NCI-H748 (cell line): Measurements from ENCODE around the gene PREPL.
"Not testable (repeated sequence)": the region's sequence is repeated elsewhere in the genome, so short reads cannot be mapped to it uniquely, and the experiment has no call there.

Experiments
- DNase-seq: peaks from one replicate; lab custom pipeline; 2025; ENCODE audit not compliant: unreplicated experiment; lab: John Stamatoyannopoulos, UW

Gene PREPL

GRCh38 chr2:44349506-44349905 lies 11.8 kb downstream of the PREPL start:
- DNase-seq, result no peak

DNA sequence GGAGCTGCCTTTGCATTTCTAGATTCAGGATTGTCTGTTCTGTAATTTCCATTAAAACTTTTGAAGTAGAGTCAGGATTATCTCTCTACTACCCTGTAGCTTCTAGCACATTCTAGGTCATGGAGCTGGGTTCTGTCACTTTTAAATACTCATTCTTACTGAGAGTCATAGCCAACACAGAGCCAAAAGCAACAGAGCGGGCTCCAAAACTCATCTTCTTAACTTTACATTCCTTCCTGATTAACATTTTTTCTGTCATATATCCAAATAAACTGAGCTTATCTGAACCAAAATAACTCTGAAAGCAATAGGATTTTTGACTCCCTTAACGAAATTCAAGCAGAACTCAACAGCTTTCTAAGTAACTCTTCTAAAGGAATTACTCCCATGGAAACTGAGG lies 12.9 kb downstream of the PREPL start:
- DNase-seq, result no peak

GRCh38 chr2:44347526-44347925 lies 13.8 kb downstream of the PREPL start:
- no peak for DNase-seq

- peak; percentile 33 for DNase-seq
Observed at GRCh38 chr2:44342854-44343253, 18.4 kb downstream of the PREPL start.

DNA sequence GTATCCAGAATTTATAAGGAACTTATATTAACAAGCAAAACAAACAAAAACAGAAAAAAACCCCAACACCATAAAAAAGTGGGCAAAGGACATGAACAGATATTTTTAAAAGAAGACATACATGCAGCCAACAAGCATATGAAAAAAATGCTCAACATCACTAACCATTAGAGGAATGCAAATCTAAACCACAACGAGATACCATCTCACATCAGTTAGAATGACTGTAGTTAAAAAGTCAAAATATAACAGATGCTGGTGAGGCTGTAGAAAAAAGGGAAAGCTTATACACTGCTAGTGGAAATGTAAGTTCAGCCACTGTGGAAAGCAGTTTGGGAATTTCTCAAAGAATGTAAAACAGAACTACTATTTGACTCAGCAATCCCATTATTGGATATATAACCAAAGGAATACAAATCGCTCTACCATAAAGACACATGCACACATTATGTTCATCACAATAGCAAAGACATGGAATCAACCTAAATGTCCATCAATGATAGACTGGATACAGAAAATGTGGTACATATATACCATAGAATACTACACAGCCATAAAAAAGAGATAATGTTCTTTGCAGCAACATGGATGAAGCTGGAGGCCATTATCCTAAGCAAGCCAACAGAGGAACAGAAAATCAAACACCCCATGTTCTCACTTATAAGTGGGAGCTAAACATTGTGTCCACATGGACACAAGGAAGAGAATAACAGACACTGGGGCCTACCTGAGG lies 25.3 kb downstream of the PREPL start:
- no peak for DNase-seq

- no peak for DNase-seq
Observed at GRCh38 chr2:44333994-44334393, 27.3 kb downstream of the PREPL start.

- no peak for DNase-seq
Observed at GRCh38 chr2:44330801-44331200, 30.5 kb downstream of the PREPL start.

GRCh38 chr2:44329343-44329742 lies 32.0 kb downstream of the PREPL start:
- no peak for DNase-seq

DNA sequence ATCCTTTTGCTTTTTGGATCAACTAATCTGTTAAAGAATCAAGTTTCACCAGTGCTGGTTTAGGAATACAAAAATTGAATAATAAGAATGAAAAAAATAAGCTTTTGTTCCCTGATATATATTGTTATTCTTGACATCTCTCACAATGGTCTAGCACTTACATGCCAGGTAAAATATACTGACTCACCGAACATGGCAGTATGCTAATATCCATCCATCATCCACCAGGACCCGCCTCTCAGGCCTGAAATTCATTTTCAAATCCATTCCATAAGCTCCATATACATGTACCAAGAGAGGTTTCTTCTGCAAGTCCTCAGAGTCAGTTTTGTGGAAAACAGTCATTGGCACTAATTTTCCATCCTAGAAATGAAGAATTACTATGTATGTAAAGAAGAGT lies 32.5 kb downstream of the PREPL start:
- DNase-seq, result no peak

GRCh38 chr2:44326548-44327264 lies 34.6 kb downstream of the PREPL start:
- no peak for DNase-seq

DNA sequence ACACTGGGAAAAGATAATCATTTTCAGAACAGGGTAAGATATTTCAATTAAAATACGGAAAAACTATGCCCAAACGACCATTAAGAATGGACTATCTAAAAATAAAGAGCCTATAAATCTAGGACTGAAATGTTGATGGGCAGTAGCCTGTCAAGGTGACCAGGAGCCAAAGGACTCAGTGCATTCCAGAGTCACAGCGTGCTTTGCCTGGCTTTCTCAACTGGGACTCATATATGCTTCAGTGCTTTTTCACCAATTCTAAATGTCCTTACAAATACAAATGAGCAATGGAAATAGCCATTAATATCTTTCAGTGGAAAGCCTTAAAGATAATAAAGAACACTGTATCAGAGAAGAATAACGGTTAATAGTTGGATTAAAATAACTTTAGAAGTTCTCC lies 35.4 kb downstream of the PREPL start:
- DNase-seq, result no peak

- DNase-seq, result no peak
Observed at GRCh38 chr2:44324971-44325426, 36.3 kb downstream of the PREPL start.

DNA sequence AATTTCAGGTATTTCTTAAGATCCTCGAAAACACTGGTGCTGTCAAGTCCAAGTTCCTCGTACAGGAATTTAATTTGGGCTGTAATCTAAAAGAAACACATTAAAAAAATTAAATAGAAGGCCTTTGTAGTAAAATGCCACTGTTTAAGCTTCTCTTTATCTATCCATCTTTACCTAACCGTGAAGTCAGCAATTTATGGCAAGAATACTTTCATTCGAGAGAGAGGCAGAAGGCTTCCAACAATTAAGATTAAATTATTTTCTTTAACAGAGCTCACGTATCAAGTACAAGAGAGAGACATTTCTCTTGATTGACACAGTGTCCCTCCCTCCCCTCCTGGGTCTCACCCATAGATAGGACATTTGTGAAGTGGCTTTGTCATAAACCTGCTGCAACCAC lies 39.9 kb downstream of the PREPL start:
- no peak for DNase-seq

- no peak for DNase-seq
Observed at GRCh38 chr2:44320832-44321231, 40.5 kb downstream of the PREPL start.

GRCh38 chr2:44315945-44316344 lies 45.3 kb downstream of the PREPL start:
- no peak for DNase-seq

- DNase-seq, result no peak
Observed at GRCh38 chr2:44314362-44314761, 46.9 kb downstream of the PREPL start.

DNA sequence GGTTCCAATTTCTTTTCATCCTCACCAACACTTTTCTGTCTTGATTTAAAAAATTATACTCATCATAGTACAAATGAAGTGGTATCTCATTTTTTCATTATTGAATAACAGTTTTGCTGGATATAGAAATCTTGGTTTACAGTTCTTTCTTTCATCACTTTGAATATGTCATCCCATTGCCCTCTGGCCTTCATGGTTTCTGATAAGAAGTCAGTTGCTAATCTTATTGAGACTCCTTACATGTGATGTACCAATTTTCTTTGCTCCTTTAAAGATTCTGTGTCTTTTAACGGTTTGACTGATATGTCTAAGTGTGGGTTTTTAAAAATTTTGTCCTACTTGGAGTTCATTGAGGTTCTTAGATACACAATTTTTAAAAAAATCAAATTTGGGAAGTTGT lies 51.0 kb downstream of the PREPL start:
- no peak for DNase-seq

- DNase-seq, result no peak
Observed at GRCh38 chr2:44305882-44306281, 55.4 kb downstream of the PREPL start.

DNA sequence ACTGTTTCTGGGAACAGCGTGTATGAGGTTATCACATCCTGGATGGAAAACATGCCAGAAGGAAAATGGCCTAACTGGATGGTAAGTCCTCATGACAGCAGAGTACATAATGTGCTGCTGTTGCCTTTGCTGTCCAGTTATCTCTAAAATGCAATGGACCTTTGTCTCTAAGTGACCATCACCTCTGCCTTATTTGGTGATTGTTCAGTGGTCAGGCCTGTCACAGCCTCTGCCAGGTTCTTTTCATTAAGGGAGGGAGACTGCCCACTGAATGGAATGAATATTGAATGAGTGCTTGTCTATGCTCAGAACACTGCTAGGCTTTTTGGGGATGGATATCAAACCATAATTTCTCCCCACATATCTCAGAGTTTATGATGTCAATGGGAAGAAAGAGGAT lies 57.0 kb downstream of the PREPL start:
- DNase-seq, result no peak

GRCh38 chr2:44303766-44304165 lies 57.5 kb downstream of the PREPL start:
- DNase-seq, result not testable (repeated sequence)

DNA sequence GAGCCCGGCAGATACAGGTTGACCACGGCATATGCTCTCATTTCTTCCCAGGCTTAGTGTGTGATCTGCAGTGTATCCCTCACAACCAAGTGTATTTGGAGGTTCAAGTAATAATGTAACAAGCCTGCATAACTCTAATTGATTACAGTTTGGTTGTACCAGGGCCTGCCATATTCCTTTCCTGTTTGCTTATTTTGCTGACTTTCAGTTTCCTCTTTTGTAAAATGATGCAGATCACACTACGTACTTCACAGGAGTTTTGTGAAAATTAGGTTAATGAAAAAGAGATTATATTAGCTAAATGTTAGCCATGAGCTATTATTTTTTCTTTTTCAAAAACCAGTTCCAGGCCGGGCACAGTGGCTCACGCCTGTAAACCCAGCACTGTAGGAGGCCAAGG lies 60.2 kb downstream of the PREPL start:
- DNase-seq, result no peak

- DNase-seq, result no peak
Observed at GRCh38 chr2:44299635-44300034, 61.7 kb downstream of the PREPL start.

- no peak for DNase-seq
Observed at GRCh38 chr2:44297431-44297830, 63.9 kb downstream of the PREPL start.
